OCI-LY3 (cell line): Measurements from ENCODE around the gene PKP1.

Source experiments
- EZH2phosphoT487 ChIP-seq: fragments of 200-600 bp; shearing (Covaris generic); IDR thresholded peaks from 2 replicates; pipeline ENCODE4 v1.6.1; 2018; ENCODE audit warnings: antibody characterized with exemption, mixed run types, low read depth
- TF ChIP-seq, protein P1 (sequence below): fragments of 200-600, 300-600 bp; sonication (generic); IDR thresholded peaks from 2 replicates; pipeline ENCODE4 v1.5.1; 2014; ENCODE audit warnings: antibody characterized with exemption, low read length, low read depth

DNA sequence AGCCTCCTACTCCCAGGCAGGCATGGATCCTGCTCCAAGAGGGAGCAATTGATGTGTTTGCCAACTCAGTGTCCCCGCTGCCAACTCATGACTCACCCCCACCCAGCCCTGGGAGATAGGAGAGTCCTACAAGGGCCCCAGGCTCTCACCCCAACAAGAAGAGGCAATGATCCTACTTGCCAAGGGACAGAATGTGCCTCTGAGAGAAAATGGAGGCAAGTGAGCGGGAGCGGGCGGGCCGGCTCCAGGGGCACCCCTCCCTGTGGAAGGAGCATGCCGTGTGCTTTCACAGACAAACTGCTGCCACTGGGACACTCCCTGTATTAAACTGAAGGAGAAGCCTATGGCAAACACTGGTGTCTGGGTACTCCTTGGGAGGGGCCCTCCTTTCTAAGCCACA, 16.7 kb downstream of the PKP1 start:
- TF ChIP-seq, protein P1, sequence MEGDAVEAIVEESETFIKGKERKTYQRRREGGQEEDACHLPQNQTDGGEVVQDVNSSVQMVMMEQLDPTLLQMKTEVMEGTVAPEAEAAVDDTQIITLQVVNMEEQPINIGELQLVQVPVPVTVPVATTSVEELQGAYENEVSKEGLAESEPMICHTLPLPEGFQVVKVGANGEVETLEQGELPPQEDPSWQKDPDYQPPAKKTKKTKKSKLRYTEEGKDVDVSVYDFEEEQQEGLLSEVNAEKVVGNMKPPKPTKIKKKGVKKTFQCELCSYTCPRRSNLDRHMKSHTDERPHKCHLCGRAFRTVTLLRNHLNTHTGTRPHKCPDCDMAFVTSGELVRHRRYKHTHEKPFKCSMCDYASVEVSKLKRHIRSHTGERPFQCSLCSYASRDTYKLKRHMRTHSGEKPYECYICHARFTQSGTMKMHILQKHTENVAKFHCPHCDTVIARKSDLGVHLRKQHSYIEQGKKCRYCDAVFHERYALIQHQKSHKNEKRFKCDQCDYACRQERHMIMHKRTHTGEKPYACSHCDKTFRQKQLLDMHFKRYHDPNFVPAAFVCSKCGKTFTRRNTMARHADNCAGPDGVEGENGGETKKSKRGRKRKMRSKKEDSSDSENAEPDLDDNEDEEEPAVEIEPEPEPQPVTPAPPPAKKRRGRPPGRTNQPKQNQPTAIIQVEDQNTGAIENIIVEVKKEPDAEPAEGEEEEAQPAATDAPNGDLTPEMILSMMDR: no peak
- no peak for TF ChIP-seq EZH2phosphoT487
